Upper lobe of right lung (tissue), 1 donor: ENCODE measurements around the gene PRORP. TPM values are rescaled to one million over a fixed set of nuclear protein-coding genes. Genes with fewer than 3 reads are reported as not detected.
A peak's percentile ranks its signal among the peaks of the same experiment; 100 is the strongest.

Experiments used
- ATAC-seq: fragments of 200-7000 bp; cut with Tn5 transposase; one replicate; pipeline ENCODE4 v1.9.1; 2020; ENCODE audit warnings: mild to moderate bottlenecking, moderate library complexity
- DNase-seq: peaks from one replicate; pipeline ENCODE4 v3.0.0-alpha.2; 2020
- H3K27ac ChIP-seq: fragments of 200-600 bp; one replicate; pipeline ENCODE4 v1.8.0; 2022
- H3K27me3 ChIP-seq: fragments of 200-600 bp; one replicate; pipeline ENCODE4 v1.8.0; 2022; ENCODE audit warnings: mild to moderate bottlenecking
- H3K36me3 ChIP-seq: fragments of 200-600 bp; one replicate; pipeline ENCODE4 v1.8.0; 2022
- H3K4me1 ChIP-seq: fragments of 200-600 bp; one replicate; pipeline ENCODE4 v1.8.0; 2022
- H3K4me3 ChIP-seq: fragments of 200-600 bp; one replicate; pipeline ENCODE4 v1.8.0; 2022; ENCODE audit warnings: mild to moderate bottlenecking
- H3K9me3 ChIP-seq: fragments of 200-600 bp; one replicate; pipeline ENCODE4 v1.8.0; 2022
- intact Hi-C: fragments of 100-400 bp; cut with DNase I; formaldehyde crosslinking; loops from one replicate; pipeline ENCODE4 v1.11.0; 2022
- total RNA-seq: library from RNA; stranded (reverse); fragmentation: NEBNext Ultra II Directional; extraction: Animal tissue kit (Norgen Biotek cat#: 25700); gene quantifications from one replicate; pipeline ENCODE4 v1.2.1, GENCODE V29; 2021
- TF ChIP-seq, protein P1 (sequence below): fragments of 200-600 bp; IDR thresholded peaks from one replicate; pipeline ENCODE4 v1.8.0; 2022; ENCODE audit warnings: antibody characterized with exemption
- donor health status: DM: no; HTN: yes; CAD: no; lungs with severe emphysema.

The PRORP gene
- total RNA-seq, 1 donor from 2014 or later = 22.2 TPM

DNA sequence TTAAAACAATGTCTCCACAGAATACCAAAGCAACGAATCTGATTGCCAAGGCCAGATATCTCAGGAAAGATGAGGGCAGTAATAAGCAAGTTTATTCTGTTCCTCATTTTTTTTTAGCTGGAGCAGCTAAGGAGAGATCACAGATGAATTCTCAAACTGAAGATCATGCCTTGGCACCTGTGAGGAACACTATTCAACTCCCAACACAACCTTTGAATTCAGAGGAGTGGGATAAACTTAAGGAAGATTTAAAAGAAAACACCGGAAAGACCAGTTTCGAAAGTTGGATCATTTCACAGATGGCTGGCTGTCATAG, 994 bp downstream of the PRORP start:
- no peaks in the 10 kb centered on the region for H3K36me3 ChIP-seq
- ATAC-seq = no peak
- DNase-seq = no peak
- peaks cover 23% of the 10 kb centered on the region for H3K4me1 ChIP-seq
- H3K27me3 ChIP-seq = no peaks in the 10 kb centered on the region
- TF ChIP-seq, protein P1, sequence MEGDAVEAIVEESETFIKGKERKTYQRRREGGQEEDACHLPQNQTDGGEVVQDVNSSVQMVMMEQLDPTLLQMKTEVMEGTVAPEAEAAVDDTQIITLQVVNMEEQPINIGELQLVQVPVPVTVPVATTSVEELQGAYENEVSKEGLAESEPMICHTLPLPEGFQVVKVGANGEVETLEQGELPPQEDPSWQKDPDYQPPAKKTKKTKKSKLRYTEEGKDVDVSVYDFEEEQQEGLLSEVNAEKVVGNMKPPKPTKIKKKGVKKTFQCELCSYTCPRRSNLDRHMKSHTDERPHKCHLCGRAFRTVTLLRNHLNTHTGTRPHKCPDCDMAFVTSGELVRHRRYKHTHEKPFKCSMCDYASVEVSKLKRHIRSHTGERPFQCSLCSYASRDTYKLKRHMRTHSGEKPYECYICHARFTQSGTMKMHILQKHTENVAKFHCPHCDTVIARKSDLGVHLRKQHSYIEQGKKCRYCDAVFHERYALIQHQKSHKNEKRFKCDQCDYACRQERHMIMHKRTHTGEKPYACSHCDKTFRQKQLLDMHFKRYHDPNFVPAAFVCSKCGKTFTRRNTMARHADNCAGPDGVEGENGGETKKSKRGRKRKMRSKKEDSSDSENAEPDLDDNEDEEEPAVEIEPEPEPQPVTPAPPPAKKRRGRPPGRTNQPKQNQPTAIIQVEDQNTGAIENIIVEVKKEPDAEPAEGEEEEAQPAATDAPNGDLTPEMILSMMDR = no peak
- no peaks in the 10 kb centered on the region for H3K9me3 ChIP-seq
- H3K4me3 ChIP-seq = peak overlapping the region; percentile 78
- intact Hi-C loops = no loop called here
- H3K27ac ChIP-seq = peak overlapping the region; percentile 99

DNA sequence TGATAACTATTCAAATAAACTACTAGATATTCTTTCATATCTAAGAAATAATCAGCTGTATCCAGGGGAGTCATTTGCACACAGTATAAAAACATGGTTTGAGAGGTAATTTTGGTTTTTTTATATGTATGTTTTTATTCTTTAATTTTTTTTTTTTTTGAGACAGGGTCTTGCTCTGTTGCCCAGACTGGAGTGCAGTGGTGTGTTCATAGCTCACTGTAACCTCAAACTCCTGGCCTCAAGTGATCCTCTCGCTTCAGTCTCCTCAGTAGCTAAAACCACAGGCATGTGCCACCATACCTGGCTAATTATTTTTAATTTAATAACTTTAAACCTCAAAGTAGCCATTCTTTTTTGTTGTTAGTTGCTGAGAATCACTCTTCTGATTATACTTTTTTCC, 1.8 kb downstream of the PRORP start:
- no peak for ATAC-seq
- H3K27ac ChIP-seq = no peak overlapping the region
- intact Hi-C loops = no loop called here
- DNase-seq = no peak
- peaks cover 18% of the 10 kb centered on the region for H3K4me1 ChIP-seq
- H3K36me3 ChIP-seq = no peaks in the 10 kb centered on the region
- no peaks in the 10 kb centered on the region for H3K9me3 ChIP-seq
- TF ChIP-seq, protein P1 = no peak
- H3K4me3 ChIP-seq = no peak overlapping the region
- no peaks in the 10 kb centered on the region for H3K27me3 ChIP-seq

DNA sequence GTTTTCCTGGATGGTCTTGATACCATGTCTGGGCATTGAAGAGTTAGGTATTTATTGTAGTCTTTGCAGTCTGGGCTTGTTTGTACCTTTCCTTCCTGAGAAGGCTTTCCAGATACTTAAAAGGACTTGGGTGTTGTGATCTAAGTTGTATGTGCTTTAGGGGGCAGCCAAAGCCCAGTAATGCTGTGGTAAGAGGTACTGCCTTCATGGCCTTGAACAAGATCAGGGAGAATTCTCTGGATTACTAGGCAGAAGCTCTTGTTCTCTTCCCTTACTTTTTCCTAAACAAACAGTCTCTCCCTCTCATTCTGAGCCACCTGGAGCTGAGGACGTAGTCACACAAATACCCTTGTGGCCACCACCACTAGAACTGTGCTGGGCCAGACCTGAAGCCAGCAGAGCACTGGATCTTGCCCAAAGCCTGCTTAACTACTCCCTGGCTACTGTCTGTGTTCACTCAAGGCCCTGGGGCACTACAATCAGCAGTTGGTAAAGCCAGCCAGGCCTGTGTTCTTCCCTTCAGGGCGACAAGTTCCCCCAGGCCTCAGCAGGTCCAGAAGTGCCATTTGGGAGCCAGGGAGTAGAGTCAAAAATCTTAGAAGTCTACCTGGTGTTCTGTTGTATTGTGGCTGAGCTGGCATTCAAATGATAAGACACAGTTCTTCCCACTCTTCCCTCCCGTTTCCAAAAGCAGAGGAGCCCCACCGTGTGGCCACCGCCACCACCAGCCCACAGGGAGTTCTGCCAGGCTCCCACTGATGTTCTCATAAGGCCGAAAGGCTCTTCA, 11.4 kb downstream of the PRORP start:
- Histone ChIP-seq H3K4me1 (no peaks in the 10 kb centered on the region), H3K36me3 (peaks cover 9% of the 10 kb centered on the region), H3K27ac (no peak overlapping the region), H3K27me3 (no peaks in the 10 kb centered on the region), H3K9me3 (no peaks in the 10 kb centered on the region), H3K4me3 (no peak overlapping the region)
- DNase-seq (no peak), ATAC-seq (no peak)
- intact Hi-C loops = no loop called here
- TF ChIP-seq, protein P1 = no peak

DNA sequence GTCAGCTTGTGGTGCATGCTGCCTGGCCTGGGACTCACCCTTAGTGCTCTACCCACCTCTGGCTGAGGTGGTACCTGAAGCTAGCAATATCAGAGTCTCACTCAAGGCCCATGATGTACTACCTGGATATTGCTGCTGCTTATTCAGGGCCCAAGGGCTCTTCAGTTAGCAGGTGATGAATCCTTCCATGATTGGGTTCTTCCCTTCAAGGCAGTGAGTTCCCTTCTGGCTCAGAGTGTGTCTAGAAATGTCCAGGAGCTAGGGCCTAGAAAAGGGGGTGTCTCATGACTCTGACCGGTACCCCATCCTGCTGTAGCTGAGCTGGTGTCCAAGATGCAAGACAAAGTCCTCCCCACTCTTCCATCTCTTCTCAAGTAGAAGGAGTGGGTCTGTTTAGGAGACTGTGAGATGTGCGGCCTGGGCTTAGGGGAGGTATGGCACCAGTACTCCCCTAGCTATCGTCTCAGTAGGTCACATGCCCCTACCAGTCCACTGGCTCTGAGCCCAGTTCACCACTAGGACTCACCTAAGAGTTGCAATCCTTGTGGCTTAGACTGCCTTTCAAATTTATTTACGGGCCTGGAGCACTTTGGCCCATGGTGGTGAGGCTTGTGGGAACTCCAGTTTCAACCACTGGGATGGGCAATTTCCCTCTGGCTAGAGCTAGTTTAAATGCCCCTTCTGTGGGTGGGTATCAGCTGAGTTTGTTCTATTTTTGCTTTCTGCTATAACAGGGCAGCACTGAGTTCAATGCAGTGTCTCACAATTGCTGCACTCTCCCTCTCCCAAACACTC, 12.2 kb downstream of the PRORP start:
- intact Hi-C loops = loop anchor here (5.0 kb wide), 1 partner anchor 283 kb away; no protein-coding TSS in a partner anchor
- peak; percentile 22 for ATAC-seq

DNA sequence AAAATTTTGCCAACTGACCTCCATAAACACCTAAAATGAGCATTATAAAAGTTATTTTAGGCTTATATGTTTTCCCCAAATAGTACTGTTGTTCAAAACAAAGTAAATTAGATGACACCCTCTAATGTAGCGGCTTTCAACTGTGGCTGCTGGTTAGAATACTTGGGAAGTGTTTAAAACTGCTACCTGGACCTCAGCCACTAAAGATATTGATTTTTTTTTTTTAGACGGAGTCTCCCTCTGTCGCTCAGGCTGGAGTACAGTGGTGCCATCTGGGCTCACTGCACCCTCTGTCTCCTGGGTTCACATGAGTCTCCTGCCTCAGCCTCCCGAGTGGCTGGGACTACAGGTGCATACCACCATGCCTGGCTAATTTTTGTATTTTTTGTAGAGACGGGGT, 16.2 kb downstream of the PRORP start:
- no peak for DNase-seq
- H3K4me3 ChIP-seq = no peak overlapping the region
- TF ChIP-seq, protein P1 = no peak
- no peak overlapping the region for H3K27ac ChIP-seq
- no peaks in the 10 kb centered on the region for H3K27me3 ChIP-seq
- no peaks in the 10 kb centered on the region for H3K4me1 ChIP-seq
- no peaks in the 10 kb centered on the region for H3K9me3 ChIP-seq
- intact Hi-C loops = loop anchor here (5.0 kb wide), 1 partner anchor 279 kb away; no protein-coding TSS in a partner anchor
- ATAC-seq = no peak
- peaks cover 16% of the 10 kb centered on the region for H3K36me3 ChIP-seq

More for the DNA sequence above, 12.2 kb downstream of the PRORP start:
- Histone ChIP-seq H3K27me3 (no peaks in the 10 kb centered on the region), H3K4me3 (no peak overlapping the region), H3K9me3 (no peaks in the 10 kb centered on the region), H3K27ac (no peak overlapping the region), H3K36me3 (peaks cover 9% of the 10 kb centered on the region), H3K4me1 (no peaks in the 10 kb centered on the region)
- TF ChIP-seq, protein P1 = no peak
- no peak for DNase-seq
